ENCODE results near the gene CPEB1. TPM values are rescaled to one million over a fixed set of nuclear protein-coding genes. Genes with fewer than 3 reads are reported as not detected.

The CPEB1 gene
- total RNA-seq, 1 experiment from 2014 or later = 1.0 TPM

DNA sequence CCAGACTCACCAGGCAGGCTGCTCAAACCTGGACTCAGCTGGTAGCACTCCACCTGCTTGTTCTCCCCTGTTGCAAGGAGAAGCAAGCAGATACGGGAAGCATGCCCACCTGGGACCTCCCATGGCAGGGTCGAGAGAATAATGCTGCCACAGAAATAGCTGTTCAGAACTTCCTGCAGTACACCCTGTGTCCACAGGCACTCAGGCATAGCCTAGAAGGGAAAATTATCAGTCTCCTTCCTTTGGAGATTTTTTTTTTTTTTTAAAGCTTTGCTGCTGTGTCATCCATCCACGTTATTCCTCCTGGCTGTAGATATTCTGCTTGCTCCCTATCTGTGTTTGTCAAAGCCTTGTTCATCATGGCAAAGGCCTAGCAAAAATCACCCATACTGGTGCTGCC lies 74.2 kb downstream of the CPEB1 start:
- no peak overlapping the region for H3K4ac ChIP-seq (ENCODE audit: low read depth, low read length)
- no peak overlapping the region for H3K14ac ChIP-seq (ENCODE audit: insufficient read depth, low read length)
- no peak overlapping the region for H3K4me3 Mint-ChIP-seq
- H3K27me3 ChIP-seq (ENCODE audit: insufficient read depth, low read length) = no peaks in the 10 kb centered on the region
- no peaks in the 10 kb centered on the region for H3K36me3 Mint-ChIP-seq (ENCODE audit: insufficient read depth in 1 of 3, low read depth in 3 of 3)
- no peaks in the 10 kb centered on the region for H3K79me2 ChIP-seq (ENCODE audit: insufficient read depth, low read length)
- no peak overlapping the region for H2BK20ac ChIP-seq (ENCODE audit: low read depth, low read length, poor library complexity, severe bottlenecking)
- H3K4me1 Mint-ChIP-seq = peaks cover 17 to 26% of the 10 kb centered on the region in 2 experiments
- no peak overlapping the region for H2BK5ac ChIP-seq (ENCODE audit: insufficient read length, low read length)
- WGBS (ENCODE audit: extremely low coverage, insufficient read length, low lambda C conversion rate) = no CpG with 5 or more reads among the region's 3 CpGs
- H2BK15ac ChIP-seq (ENCODE audit: low read depth, low read length) = no peak overlapping the region
- H3K23ac ChIP-seq (ENCODE audit: insufficient read length, low read depth, low read length) = no peak overlapping the region
- no peak overlapping the region for H4K8ac ChIP-seq (replicated peaks; ENCODE audit: insufficient read length, low read depth, low read length)
- H3K4me2 ChIP-seq (ENCODE audit: insufficient read depth, insufficient read length, low read length) = no peak overlapping the region
- no peak for DNase-seq
- no peak overlapping the region for H2BK120ac ChIP-seq (ENCODE audit: low read depth, low read length, poor library complexity, severe bottlenecking)
- H3K56ac ChIP-seq (ENCODE audit: insufficient read length, low read depth, low read length) = no peak overlapping the region
- H4K5ac ChIP-seq (ENCODE audit: insufficient read length, low read depth, low read length) = no peak overlapping the region
- H3K79me1 ChIP-seq (ENCODE audit: insufficient read depth, low read depth, low read length, poor library complexity, severe bottlenecking) = no peaks in the 10 kb centered on the region
- no peaks in the 10 kb centered on the region; the same call in 1 of the 2 replicates for H3K4me1 ChIP-seq (ENCODE audit: insufficient read depth, low read length)
- peaks cover 21% of the 10 kb centered on the region for H3K27me3 Mint-ChIP-seq (ENCODE audit: low read depth)
- H3K23me2 ChIP-seq (ENCODE audit: insufficient read length, low read depth, low read length, poor library complexity, severe bottlenecking) = peaks cover 4% of the 10 kb centered on the region
- H3T11ph ChIP-seq (ENCODE audit: low read length) = no peak overlapping the region
- H2BK12ac ChIP-seq (ENCODE audit: insufficient read length, low read depth, low read length) = no peak overlapping the region
- no peak overlapping the region for H2AFZ ChIP-seq (ENCODE audit: low read length)
- H3K27ac ChIP-seq (ENCODE audit: insufficient read length, low read depth, low read length) = no peak overlapping the region
- H4K20me1 ChIP-seq (ENCODE audit: control insufficient read depth, insufficient read depth, insufficient read length) = no peaks in the 10 kb centered on the region
- TF ChIP-seq, protein P1, sequence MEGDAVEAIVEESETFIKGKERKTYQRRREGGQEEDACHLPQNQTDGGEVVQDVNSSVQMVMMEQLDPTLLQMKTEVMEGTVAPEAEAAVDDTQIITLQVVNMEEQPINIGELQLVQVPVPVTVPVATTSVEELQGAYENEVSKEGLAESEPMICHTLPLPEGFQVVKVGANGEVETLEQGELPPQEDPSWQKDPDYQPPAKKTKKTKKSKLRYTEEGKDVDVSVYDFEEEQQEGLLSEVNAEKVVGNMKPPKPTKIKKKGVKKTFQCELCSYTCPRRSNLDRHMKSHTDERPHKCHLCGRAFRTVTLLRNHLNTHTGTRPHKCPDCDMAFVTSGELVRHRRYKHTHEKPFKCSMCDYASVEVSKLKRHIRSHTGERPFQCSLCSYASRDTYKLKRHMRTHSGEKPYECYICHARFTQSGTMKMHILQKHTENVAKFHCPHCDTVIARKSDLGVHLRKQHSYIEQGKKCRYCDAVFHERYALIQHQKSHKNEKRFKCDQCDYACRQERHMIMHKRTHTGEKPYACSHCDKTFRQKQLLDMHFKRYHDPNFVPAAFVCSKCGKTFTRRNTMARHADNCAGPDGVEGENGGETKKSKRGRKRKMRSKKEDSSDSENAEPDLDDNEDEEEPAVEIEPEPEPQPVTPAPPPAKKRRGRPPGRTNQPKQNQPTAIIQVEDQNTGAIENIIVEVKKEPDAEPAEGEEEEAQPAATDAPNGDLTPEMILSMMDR (conservative IDR thresholded peaks at IDR 0.05) = no peak
- H3K9ac ChIP-seq (ENCODE audit: extremely low read depth, insufficient read length, low read length) = no peak overlapping the region
- peak overlapping the region in 1 of 3 experiments; percentile 21; a peak in 1 of 7 replicates for H3K27ac Mint-ChIP-seq
- H3K9me3 Mint-ChIP-seq = no peaks in the 10 kb centered on the region
- no peak overlapping the region for H2AK5ac ChIP-seq (ENCODE audit: insufficient read length, low read length)
- H3K18ac ChIP-seq (ENCODE audit: insufficient read length, low read depth, low read length) = no peak overlapping the region
- no peak overlapping the region for H4K91ac ChIP-seq (ENCODE audit: insufficient read length, low read depth, low read length)
- H3K9me3 ChIP-seq (ENCODE audit: control insufficient read depth, low read depth, low read length) = no peaks in the 10 kb centered on the region

Measured in H9 (cell line).